Measurements from ENCODE around the gene FAM200C. TPM values are rescaled to one million over a fixed set of nuclear protein-coding genes. Genes with fewer than 3 reads are reported as not detected.

Gene FAM200C
- polyA plus RNA-seq, 4 donors = 13.3 to 17.9 (median 14.1) TPM

Other genes with a start within 250 kb of the FAM200C start
- not detected for gene FABP6, start 170.5 kb downstream of the FAM200C start, polyA plus RNA-seq (ENCODE audit: insufficient read length in 4 of 4)
- 1 to 10 TPM; 6.9 to 9.5 (median 8.3) TPM for gene CCNJL, start 87.5 kb downstream of the FAM200C start, polyA plus RNA-seq (ENCODE audit: insufficient read length in 4 of 4)
- gene C1QTNF2, start 29.4 kb downstream of the FAM200C start, polyA plus RNA-seq (ENCODE audit: insufficient read length in 4 of 4) = 1 to 10 TPM in 3 of 4 donors, under 1 TPM in 1; 0.90 to 2.4 (median 1.6) TPM
- gene SLU7, start 19.0 kb upstream of the FAM200C start, polyA plus RNA-seq (ENCODE audit: insufficient read length in 4 of 4) = 10 to 100 TPM; 62.4 to 75.1 (median 67.9) TPM
- 10 to 100 TPM; 64.8 to 78.0 (median 71.8) TPM for gene PTTG1, start 21.8 kb upstream of the FAM200C start, polyA plus RNA-seq (ENCODE audit: insufficient read length in 4 of 4)

Data from left renal cortex interstitium (tissue), 4 donors.